Astrocyte (in vitro differentiated cells and primary cell): ENCODE results near the gene MGMT.

Source experiments
- CTCF ChIP-seq: IDR thresholded peaks from 2 replicates; pipeline ENCODE4 v1.5.1; 2011; ENCODE audit warnings: low read depth, mild to moderate bottlenecking, inconsistent platforms, low read length, moderate library complexity; ENCODE audit not compliant: insufficient read depth
- EZH2 ChIP-seq: IDR thresholded peaks from 2 replicates; pipeline ENCODE4 v1.6.1; 2012; ENCODE audit warnings: mild to moderate bottlenecking, low read length, inconsistent platforms; ENCODE audit not compliant: insufficient read depth

GRCh38 chr10:129466703-129467358 lies at the start of gene MGMT:
- TF ChIP-seq CTCF, result no peak
- no peak for TF ChIP-seq EZH2
